Esophagus squamous epithelium (tissue), 4 donors: ENCODE measurements around the gene ZNFX1.

Source experiments
- CTCF ChIP-seq, 6 experiments: fragments of 450-650 bp in 4 of 6; fragments of 200-600 bp in 2 of 6; sonication (generic) in 2 of 6; IDR thresholded peaks; one replicate each; pipeline ENCODE4 v1.5.1; 2016 to 2019; ENCODE audit warnings: antibody characterized with exemption in 6 of 6, mild to moderate bottlenecking in 4 of 6, moderate library complexity in 4 of 6
- POLR2A ChIP-seq, 4 donors: fragments of 450-650 bp; IDR thresholded peaks; one replicate each; pipeline ENCODE4 v1.6.1; 2017; ENCODE audit warnings: antibody characterized with exemption in 4 of 4, mild to moderate bottlenecking in 4 of 4, moderate library complexity in 3 of 4

GRCh38 chr20:49210101-49210756 is 67.6 kb downstream of the ZNFX1 start:
- no peak for TF ChIP-seq CTCF (IDR thresholded peaks at IDR 0.05)
- TF ChIP-seq POLR2A (IDR thresholded peaks at IDR 0.05): no peak
